Astrocyte (in vitro differentiated cells and primary cell): ENCODE data around the gene C5orf34. TPM values are rescaled to one million over a fixed set of nuclear protein-coding genes. Genes with fewer than 3 reads are reported as not detected.

Source experiments
- DNase-seq: peaks from one replicate; pipeline ENCODE4 v3.0.0-alpha.2; 2010; ENCODE audit warnings: low read depth
- FAIRE-seq: peaks from 2 replicates; lab custom pipeline; 2011; peaks lifted over from hg19 to GRCh38; lab: Jason Lieb, UNC
- H2AFZ ChIP-seq: 2 replicates; pipeline ENCODE4 v1.6.0; 2012; ENCODE audit warnings: low read depth, low read length, inconsistent platforms
- H3K27ac ChIP-seq: 2 replicates; pipeline ENCODE4 v1.5.1; 2011; ENCODE audit warnings: low read depth, low read length, inconsistent platforms
- H3K27me3 ChIP-seq: 2 replicates; pipeline ENCODE4 v1.6.0; 2011; ENCODE audit warnings: low read length, inconsistent platforms; ENCODE audit not compliant: insufficient read depth
- H3K36me3 ChIP-seq: 2 replicates; pipeline ENCODE4 v1.5.1; 2011; ENCODE audit warnings: low read length, inconsistent platforms; ENCODE audit not compliant: insufficient read depth
- H3K4me1 ChIP-seq: 2 replicates; pipeline ENCODE4 v1.5.1; 2011; ENCODE audit warnings: low read length, inconsistent platforms; ENCODE audit not compliant: insufficient read depth
- H3K4me2 ChIP-seq: 2 replicates; pipeline ENCODE4 v1.6.0; 2012; ENCODE audit warnings: low read length, inconsistent platforms
- H3K4me3 ChIP-seq: 2 replicates; pipeline ENCODE4 v1.5.1; 2011; ENCODE audit warnings: low read depth, mild to moderate bottlenecking, low read length, inconsistent platforms; ENCODE audit not compliant: insufficient read depth
- H3K79me2 ChIP-seq: 2 replicates; pipeline ENCODE4 v1.6.0; 2012; ENCODE audit warnings: mild to moderate bottlenecking, low read length, inconsistent platforms; ENCODE audit not compliant: insufficient read depth
- H3K9ac ChIP-seq: 2 replicates; pipeline ENCODE4 v1.6.0; 2012; ENCODE audit warnings: mild to moderate bottlenecking, low read length, inconsistent platforms
- H3K9me3 ChIP-seq: 2 replicates; pipeline ENCODE4 v1.5.1; 2012; ENCODE audit warnings: low read depth, mild to moderate bottlenecking, low read length, inconsistent platforms; ENCODE audit not compliant: insufficient read depth
- H4K20me1 ChIP-seq: 2 replicates; pipeline ENCODE4 v1.6.0; 2012; ENCODE audit warnings: low read length, inconsistent platforms; ENCODE audit not compliant: insufficient read depth
- H3K27ac Mint-ChIP-seq: one replicate; pipeline ENCODE4 v1.8.0; 2021; ENCODE audit warnings: mild to moderate bottlenecking, mixed read lengths; ENCODE audit not compliant: unreplicated experiment
- H3K27me3 Mint-ChIP-seq: one replicate; pipeline ENCODE4 v1.8.0; 2021; ENCODE audit warnings: low read depth, mixed read lengths; ENCODE audit not compliant: unreplicated experiment
- H3K36me3 Mint-ChIP-seq: one replicate; pipeline ENCODE4 v1.8.0; 2021; ENCODE audit warnings: low read depth, mixed read lengths; ENCODE audit not compliant: unreplicated experiment
- H3K4me1 Mint-ChIP-seq: one replicate; pipeline ENCODE4 v1.8.0; 2021; ENCODE audit warnings: low read depth, mixed read lengths; ENCODE audit not compliant: unreplicated experiment
- H3K4me3 Mint-ChIP-seq: one replicate; pipeline ENCODE4 v1.8.0; 2021; ENCODE audit warnings: mild to moderate bottlenecking, moderate library complexity, mixed read lengths; ENCODE audit not compliant: unreplicated experiment
- H3K9me3 Mint-ChIP-seq: one replicate; pipeline ENCODE4 v1.8.0; 2021; ENCODE audit warnings: mild to moderate bottlenecking, mixed read lengths; ENCODE audit not compliant: unreplicated experiment
- CTCF ChIP-seq: IDR thresholded peaks from 2 replicates; pipeline ENCODE4 v1.5.1; 2011; ENCODE audit warnings: low read depth, mild to moderate bottlenecking, inconsistent platforms, low read length, moderate library complexity; ENCODE audit not compliant: insufficient read depth
- EZH2 ChIP-seq: IDR thresholded peaks from 2 replicates; pipeline ENCODE4 v1.6.1; 2012; ENCODE audit warnings: mild to moderate bottlenecking, low read length, inconsistent platforms; ENCODE audit not compliant: insufficient read depth
- total RNA-seq: library from RNA; stranded (reverse); gene quantifications from 2 replicates; pipeline ENCODE4 v1.2.1, GENCODE V29; 2021

C5orf34 gene
- total RNA-seq, 1 donor from 2014 or later, result 3.3 TPM

- peaks cover 90% of the 10 kb centered on the region for H3K79me2 ChIP-seq
These were observed 33.4 kb upstream of the C5orf34 start for GRCh38 chr5:43548358-43548757.

GRCh38 chr5:43547532-43547931, 32.6 kb upstream of the C5orf34 start:
- H3K9ac ChIP-seq, result no peak overlapping the region
- TF ChIP-seq EZH2 (no peak), CTCF (no peak)
- peaks cover 90% of the 10 kb centered on the region for H3K79me2 ChIP-seq
- no peaks in the 10 kb centered on the region for H3K4me1 ChIP-seq
- H4K20me1 ChIP-seq, result peaks cover 72% of the 10 kb centered on the region
- no peak for FAIRE-seq
- Mint-ChIP-seq H3K36me3 (peaks cover 17% of the 10 kb centered on the region), H3K27ac (no peak overlapping the region), H3K9me3 (no peaks in the 10 kb centered on the region), H3K27me3 (no peaks in the 10 kb centered on the region), H3K4me1 (peaks cover 5% of the 10 kb centered on the region), H3K4me3 (no peak overlapping the region)
- H2AFZ ChIP-seq, result no peak overlapping the region
- no peak overlapping the region for H3K4me3 ChIP-seq
- H3K9me3 ChIP-seq, result no peaks in the 10 kb centered on the region
- H3K27ac ChIP-seq, result no peak overlapping the region
- peaks cover 46% of the 10 kb centered on the region for H3K36me3 ChIP-seq
- H3K27me3 ChIP-seq, result no peaks in the 10 kb centered on the region
- H3K4me2 ChIP-seq, result no peak overlapping the region
- no peak for DNase-seq

More at GRCh38 chr5:43548358-43548757, 33.4 kb upstream of the C5orf34 start:
- no peak overlapping the region for H3K4me2 ChIP-seq
- FAIRE-seq, result no peak
- no peak overlapping the region for H3K27ac ChIP-seq
- DNase-seq, result no peak
- H4K20me1 ChIP-seq, result peaks cover 74% of the 10 kb centered on the region
- H3K4me1 Mint-ChIP-seq, result peaks cover 5% of the 10 kb centered on the region
- H3K27me3 ChIP-seq, result no peaks in the 10 kb centered on the region
- no peak overlapping the region for H3K4me3 ChIP-seq
- H3K27me3 Mint-ChIP-seq, result no peaks in the 10 kb centered on the region
- peaks cover 17% of the 10 kb centered on the region for H3K36me3 Mint-ChIP-seq
- TF ChIP-seq EZH2 (no peak), CTCF (no peak)
- no peak overlapping the region for H3K9ac ChIP-seq
- no peaks in the 10 kb centered on the region for H3K9me3 ChIP-seq
- H2AFZ ChIP-seq, result no peak overlapping the region
- H3K36me3 ChIP-seq, result peaks cover 47% of the 10 kb centered on the region
- H3K27ac Mint-ChIP-seq, result no peak overlapping the region
- H3K4me3 Mint-ChIP-seq, result no peak overlapping the region
- H3K9me3 Mint-ChIP-seq, result no peaks in the 10 kb centered on the region
- H3K4me1 ChIP-seq, result no peaks in the 10 kb centered on the region

- Mint-ChIP-seq H3K36me3 (peaks cover 15% of the 10 kb centered on the region), H3K27ac (no peak overlapping the region)
These were observed 28.5 kb upstream of the C5orf34 start for GRCh38 chr5:43543434-43543833.

More at GRCh38 chr5:43543434-43543833, 28.5 kb upstream of the C5orf34 start:
- peaks cover 44% of the 10 kb centered on the region for H4K20me1 ChIP-seq
- Mint-ChIP-seq H3K4me3 (no peak overlapping the region), H3K4me1 (no peaks in the 10 kb centered on the region), H3K9me3 (no peaks in the 10 kb centered on the region), H3K27me3 (no peaks in the 10 kb centered on the region)
- H3K36me3 ChIP-seq, result peaks cover 47% of the 10 kb centered on the region
- H3K4me1 ChIP-seq, result no peaks in the 10 kb centered on the region
- H3K4me2 ChIP-seq, result no peak overlapping the region
- no peak overlapping the region for H3K27ac ChIP-seq
- no peak overlapping the region for H2AFZ ChIP-seq
- H3K4me3 ChIP-seq, result no peak overlapping the region
- no peak overlapping the region for H3K9ac ChIP-seq
- H3K79me2 ChIP-seq, result peaks cover 79% of the 10 kb centered on the region
- FAIRE-seq (no peak), DNase-seq (peak; percentile 43)
- TF ChIP-seq EZH2 (no peak), CTCF (no peak)
- H3K9me3 ChIP-seq, result no peaks in the 10 kb centered on the region
- H3K27me3 ChIP-seq, result no peaks in the 10 kb centered on the region
